Ureter (tissue), 1 donor: ENCODE results near the gene ERC2. TPM values are rescaled to one million over a fixed set of nuclear protein-coding genes. Genes with fewer than 3 reads are reported as not detected.

ENCODE experiments used
- DNase-seq: peaks from one replicate; pipeline ENCODE4 v3.0.0-alpha.2; 2020; ENCODE audit warnings: low spot score
- total RNA-seq: library from RNA; stranded (reverse); gene quantifications from one replicate; pipeline ENCODE4 v1.2.4, GENCODE V29; 2023
- donor health status: DM: yes; HTN: yes; CAD: no.

Gene ERC2
- total RNA-seq, 1 donor from 2014 or later: 1.1 TPM

DNA sequence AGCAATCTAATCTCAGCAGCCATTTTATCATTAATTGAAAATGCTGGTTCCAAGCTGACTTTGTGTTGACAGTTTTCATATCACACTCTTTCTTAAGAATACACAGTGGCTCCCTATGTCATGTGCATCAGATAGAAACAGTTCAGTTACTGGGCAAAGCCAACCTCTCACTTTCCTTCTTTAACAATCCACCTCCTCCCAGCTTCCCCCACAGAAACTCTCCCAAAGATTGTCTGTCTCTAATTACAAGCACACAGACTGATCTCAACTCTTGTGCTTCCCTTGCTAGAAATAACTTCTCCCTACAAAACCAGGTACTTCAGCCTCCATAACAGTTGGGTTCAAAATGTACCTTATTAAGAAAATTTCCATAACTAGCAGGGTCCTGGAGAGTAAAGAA lies 752.2 kb downstream of the ERC2 start:
- DNase-seq: no peak

DNA sequence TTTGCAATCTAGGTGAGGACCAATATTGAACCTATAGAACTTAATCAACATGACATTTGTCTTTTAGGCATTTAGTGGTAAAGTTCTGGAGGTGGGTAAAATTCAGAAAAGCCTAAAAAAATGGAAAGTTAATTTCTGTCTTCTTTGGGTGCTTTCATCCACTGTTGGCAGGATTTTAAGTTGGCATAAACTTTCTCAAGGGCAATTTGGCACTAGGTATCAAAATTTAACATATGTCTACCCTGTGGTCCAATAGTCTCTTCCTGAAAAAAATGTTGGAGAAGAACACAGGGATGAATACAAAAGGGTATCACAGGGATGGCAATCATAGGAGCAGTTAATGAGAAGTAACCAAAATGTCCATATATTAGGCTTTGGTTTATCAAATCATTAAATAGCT lies 754.2 kb downstream of the ERC2 start:
- no peak for DNase-seq

DNA sequence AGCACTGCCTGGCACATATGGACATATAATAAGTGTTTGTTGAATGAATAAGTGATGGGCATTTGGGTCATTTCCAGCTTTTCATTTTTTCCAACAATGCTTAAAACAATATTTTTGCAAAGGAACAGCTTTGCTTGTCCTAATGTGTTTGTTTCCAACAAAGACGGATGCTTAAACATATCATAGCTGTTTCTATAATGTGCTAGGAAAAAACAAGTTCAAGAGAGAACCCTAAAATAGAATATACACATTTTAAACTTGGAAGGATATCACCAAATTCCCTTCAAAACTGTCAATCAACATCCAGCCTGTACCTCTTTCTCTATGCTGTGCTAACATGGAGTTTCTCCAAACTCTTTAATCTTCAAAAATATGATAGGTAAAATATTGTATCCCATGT lies 756.6 kb downstream of the ERC2 start:
- DNase-seq: no peak

DNA sequence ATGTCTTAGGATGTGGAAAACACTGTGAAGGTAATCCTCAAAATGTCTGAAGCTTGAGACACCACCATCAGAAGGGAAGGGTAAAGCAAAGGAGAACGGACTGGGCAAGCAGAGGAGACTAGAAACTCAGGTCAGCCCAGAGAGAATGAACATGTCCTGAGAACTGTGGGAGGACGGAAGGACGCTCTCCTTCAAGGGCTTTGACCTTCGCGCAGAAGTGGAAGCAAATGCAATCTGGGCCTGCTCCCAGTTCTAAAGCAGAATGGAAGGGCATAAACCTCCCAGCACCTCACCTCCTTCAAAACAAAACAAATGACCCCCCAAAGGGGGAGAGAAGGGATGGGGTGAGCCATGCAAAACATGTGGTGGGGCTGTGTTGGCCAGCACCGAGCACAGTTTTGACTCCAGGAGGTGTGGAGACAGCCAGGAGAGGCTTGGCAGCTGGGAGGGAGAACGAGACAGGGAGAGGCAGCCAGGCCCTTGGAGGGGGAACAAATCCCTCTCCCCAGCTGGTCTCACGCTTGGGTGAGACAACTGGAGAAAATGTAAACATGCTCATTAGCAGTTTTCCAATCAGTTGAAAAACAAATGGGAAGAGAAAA lies 758.8 kb downstream of the ERC2 start:
- no peak for DNase-seq

- no peak for DNase-seq
These were observed 759.3 kb downstream of the ERC2 start for GRCh38 chr3:55708921-55709320.

- DNase-seq: no peak
These were observed 760.0 kb downstream of the ERC2 start for GRCh38 chr3:55708242-55708641.

DNA sequence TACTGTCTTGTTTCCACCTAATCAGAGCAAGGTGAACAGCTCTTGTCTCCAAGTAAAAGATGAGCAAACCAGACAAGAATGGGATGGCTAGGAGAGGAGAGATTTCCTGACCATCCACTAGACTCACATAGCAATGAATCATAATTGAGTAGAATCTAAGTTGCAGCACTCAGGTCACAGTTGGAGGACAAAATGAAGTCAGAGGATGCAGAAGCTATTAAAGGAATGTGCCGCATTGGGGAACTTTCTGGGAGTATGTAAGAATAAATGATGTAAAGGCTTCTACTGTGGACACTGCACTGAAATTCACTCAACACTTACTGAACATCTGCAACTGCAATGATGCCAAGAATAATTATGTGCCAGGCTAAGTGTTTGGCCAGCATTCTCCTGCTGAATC lies 763.7 kb downstream of the ERC2 start:
- no peak for DNase-seq

DNA sequence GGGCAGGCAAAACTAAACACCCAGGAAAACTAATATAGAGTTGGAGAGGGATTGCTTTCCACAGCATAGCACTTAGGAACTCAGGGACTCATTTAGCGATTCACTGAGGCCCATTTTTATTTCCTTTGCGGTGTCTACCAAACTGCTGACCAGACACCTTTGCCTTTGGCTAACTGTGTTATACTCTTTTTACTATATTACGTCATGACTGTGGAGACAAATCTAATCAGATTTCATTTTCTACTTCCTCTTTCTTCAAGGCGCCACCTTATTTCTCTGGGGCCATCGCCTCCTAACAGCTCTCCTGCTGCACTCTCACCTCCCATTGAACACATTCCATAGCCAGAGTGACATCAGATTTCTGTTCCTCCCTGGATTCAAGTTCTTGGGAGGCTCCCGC lies 765.4 kb downstream of the ERC2 start:
- DNase-seq: no peak

- DNase-seq: no peak
These were observed 766.3 kb downstream of the ERC2 start for GRCh38 chr3:55701997-55702396.

DNA sequence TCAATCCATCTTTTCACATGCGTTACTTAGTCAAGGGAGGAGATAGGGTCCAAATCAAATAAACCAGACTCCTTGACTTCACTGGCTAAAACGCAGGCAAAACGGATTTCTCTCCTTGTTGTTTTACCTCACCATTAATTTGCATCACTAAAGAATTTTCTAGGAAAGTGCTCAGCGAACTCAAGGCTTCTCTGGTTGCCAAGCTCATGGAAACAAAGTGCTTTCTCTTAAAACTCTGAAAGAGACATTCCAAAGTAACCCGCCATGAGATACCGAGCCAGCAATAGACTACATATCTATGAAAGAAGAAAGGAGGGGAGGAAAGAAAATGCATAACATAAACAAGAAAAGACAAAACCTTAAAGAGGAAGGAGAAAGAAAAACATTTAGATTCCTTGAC lies 769.4 kb downstream of the ERC2 start:
- DNase-seq: no peak

- no peak for DNase-seq
These were observed 770.9 kb downstream of the ERC2 start for GRCh38 chr3:55697177-55697865.

DNA sequence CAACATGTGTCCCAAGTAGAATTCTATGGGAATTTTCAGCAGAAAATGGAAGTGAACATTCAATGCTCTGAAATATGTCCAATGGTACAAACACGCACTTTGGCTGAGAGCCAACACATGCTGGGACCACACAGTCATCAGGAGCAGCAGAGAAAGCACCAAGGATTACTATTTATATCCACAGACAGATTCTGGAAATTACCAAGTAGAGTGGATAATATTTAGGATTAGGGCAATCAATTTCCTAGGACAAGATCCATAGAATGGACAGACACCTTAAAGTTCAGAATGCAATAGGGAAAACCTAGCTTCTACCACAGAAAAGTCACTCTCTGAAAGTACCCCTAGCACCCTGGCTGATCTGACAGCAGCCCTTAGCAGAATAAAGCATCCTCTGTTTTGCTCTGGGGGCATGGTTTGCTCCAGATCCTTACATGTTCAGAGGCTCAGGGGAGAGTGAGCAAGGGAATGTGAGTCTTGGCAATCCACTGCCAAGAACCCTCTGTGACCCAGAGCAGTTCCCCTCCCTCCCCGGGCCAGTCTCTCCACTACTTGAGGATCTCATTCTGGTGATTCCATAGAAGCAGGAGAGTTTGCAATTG lies 775.2 kb downstream of the ERC2 start:
- no peak for DNase-seq

GRCh38 chr3:55692295-55692956 lies 775.8 kb downstream of the ERC2 start:
- DNase-seq: no peak

DNA sequence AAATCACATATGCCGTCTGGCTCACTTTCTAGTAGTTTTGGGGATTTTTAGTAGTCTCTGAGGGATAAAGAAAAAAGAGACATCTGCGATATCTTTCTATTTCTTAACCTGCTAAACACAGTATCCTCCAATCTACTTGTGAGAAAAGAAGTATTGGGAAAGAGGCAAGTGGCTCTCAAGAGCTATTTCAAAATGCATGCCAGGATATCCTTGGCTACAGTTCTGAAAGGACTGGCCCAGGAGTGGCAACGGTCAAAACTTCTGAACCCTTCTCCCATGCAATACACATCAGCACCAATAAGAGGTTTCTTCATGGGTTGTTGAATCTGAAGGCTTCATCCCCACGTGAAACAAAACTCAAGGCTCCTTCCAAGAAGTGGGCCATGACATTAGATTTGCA lies 777.1 kb downstream of the ERC2 start:
- DNase-seq: no peak

- peak; percentile 45 for DNase-seq
These were observed 777.5 kb downstream of the ERC2 start for GRCh38 chr3:55690726-55691125.

GRCh38 chr3:55690177-55690576 lies 778.1 kb downstream of the ERC2 start:
- DNase-seq: no peak

GRCh38 chr3:55688154-55688553 lies 780.1 kb downstream of the ERC2 start:
- no peak for DNase-seq

DNA sequence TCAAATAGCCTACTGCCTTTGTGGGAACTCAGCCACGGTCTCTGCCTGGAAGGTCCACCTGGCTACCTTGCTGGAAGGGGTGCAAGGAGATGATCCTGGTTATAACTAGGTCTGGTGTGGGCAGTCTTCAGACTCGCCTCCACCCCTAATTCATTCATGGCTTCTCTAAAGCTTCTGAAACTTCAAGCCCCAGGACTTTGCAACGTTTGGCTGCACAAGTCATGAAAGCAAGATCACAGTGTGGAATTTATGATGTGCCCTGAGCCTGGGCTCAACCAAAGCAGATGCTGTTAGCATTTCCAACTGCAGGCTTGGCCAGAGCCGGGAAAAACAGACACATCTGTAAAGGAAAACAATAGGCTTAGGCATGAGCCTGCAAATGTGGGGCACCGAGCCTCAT lies 780.7 kb downstream of the ERC2 start:
- no peak for DNase-seq

DNA sequence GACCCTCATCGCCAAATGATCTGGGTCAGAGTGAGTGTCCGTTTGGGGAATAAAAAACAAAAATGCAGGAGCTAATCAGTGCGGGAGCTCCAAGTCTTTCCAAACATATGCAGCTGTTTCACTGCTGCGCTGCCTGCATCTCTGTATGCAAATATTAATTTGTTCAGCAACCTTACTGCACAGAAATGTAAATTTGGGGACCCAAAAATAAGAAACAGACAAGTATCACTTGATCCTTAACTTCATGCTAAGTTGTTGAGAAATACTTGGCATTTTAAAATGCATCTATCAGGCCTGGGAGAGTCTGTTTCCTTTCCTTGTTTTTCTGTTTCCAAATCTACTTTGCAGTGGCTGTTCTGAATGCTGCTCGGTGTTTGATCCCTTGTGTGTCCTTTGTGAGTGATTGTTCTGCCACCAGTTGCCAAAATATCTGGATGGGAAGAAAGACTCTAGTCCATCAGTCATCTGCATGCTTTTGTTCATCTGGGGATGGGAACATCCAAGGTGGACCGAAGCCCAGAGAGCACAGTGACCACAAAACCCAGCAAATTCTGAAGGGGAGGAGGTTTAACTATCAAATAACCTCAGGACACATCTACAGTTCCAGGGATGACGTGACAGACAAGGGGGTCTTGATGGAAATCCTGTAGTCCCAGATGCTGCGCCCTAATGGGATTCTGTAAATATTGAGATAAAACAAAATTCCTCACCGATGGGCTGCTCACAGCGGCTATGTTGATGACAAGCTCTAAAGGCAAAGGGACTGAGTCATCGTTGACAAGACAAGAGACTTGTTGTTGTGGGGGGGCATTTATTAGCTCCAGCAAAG lies 781.6 kb downstream of the ERC2 start:
- no peak for DNase-seq

DNA sequence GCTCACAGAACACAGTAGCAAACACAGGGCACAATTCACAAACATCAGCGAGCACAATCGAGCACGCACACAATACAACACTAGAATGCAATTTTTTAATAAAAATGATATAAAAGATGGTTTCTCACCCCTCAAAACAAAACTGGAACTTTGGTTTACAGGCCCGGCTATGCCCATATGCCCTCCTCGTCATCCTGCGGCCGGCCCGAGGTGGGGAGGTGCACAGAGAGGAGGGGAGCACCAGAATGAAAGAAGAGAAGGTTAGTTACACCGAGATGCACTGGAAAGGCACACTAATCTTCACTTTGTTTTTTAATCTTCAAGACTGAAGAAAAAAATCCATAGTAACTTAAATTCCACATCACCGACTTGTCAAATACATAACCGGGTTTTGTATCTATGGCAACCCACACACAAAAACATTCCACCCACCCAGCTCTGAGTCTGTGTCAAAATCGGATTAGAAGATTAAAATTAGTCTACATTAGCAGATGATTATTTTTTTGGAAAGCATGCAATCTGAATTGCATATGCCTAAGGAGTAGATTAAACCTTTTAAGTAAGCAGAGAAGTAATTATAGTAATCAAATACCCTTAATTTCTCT lies 784.5 kb downstream of the ERC2 start:
- no peak for DNase-seq

DNA sequence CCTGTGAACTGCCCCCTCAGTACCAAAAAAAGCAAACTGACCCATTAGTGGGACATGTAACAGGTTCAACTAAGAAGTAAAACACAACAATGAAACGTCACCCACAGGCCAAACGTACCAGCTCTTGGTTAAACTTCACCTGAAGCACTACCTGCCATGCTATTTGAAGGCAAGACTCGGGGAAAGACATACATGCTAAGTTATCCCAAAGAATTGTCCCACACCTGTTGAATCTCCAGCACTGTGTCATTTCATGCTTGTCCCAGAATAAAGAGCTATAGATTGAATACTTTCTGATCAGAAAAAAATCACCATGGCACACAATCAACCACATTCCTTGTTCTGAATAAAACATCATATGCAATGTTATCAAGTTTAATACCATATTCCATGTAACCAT lies 785.8 kb downstream of the ERC2 start:
- DNase-seq: no peak
